PC-9 (cell line): ENCODE measurements around the gene TMEM9. TPM values are rescaled to one million over a fixed set of nuclear protein-coding genes. Genes with fewer than 3 reads are reported as not detected.
A peak's percentile ranks its signal among the peaks of the same experiment; 100 is the strongest.

ENCODE experiments used
- BruUV-seq: library from RNA; stranded (reverse); fragments of 400-500 nt; replicated peaks from 2 replicates; lab custom pipeline; 2021; lab: Mats Ljungman, UMichigan
- CTCF ChIA-PET: fragments of 300-600 bp; sonication (Branson Sonifier 250); formaldehyde crosslinking; loops from one replicate; lab custom pipeline; 2022; ENCODE audit warnings: antibody characterized with exemption; lab: Charles Lee
- POLR2A ChIA-PET: fragments of 300-600 bp; sonication (Branson Sonifier 250); formaldehyde crosslinking; loops from one replicate; lab custom pipeline; 2022; ENCODE audit warnings: antibody characterized with exemption; ENCODE audit not compliant: unreplicated experiment; lab: Charles Lee
- DNase-seq, 2 experiments: peaks; one replicate each; pipeline versions ENCODE4 v3.0.0 to v3.0.0-alpha.2; 2015 to 2022; ENCODE audit warnings: mixed read lengths in 1 of 2
- H2AFZ ChIP-seq: fragments of 200-600 bp; sonication (generic); 2 replicates; pipeline ENCODE4 v1.8.1; 2017; ENCODE audit warnings: antibody characterized with exemption
- H3F3A ChIP-seq: fragments of 200-600 bp; sonication (generic); 2 replicates; pipeline ENCODE4 v1.8.1; 2017; ENCODE audit warnings: antibody characterized with exemption, mild to moderate bottlenecking, low read depth; ENCODE audit not compliant: insufficient read depth
- H3K27ac ChIP-seq: fragments of 200-600 bp; sonication (generic); 2 replicates; pipeline ENCODE4 v1.6.1; 2016; ENCODE audit warnings: mixed run types
- H3K27me3 ChIP-seq: fragments of 200-600 bp; sonication (generic); 2 replicates; pipeline ENCODE4 v1.6.1; 2016; ENCODE audit warnings: low read depth, mixed run types; ENCODE audit not compliant: insufficient read depth
- H3K36me3 ChIP-seq: fragments of 200-600 bp; sonication (generic); 2 replicates; pipeline ENCODE4 v1.6.1; 2016; ENCODE audit warnings: low read depth, mixed run types
- H3K4me1 ChIP-seq: fragments of 200-600 bp; sonication (generic); replicated peaks from 2 replicates; pipeline ENCODE4 v1.6.1; 2016; ENCODE audit warnings: mixed run types; ENCODE audit not compliant: insufficient read depth
- H3K4me2 ChIP-seq: fragments of 200-600 bp; sonication (generic); 2 replicates; pipeline ENCODE4 v1.6.1; 2017; ENCODE audit warnings: mixed run types
- H3K4me3 ChIP-seq: fragments of 200-600 bp; sonication (generic); 2 replicates; pipeline ENCODE4 v1.6.1; 2016; ENCODE audit warnings: mixed run types
- H3K79me2 ChIP-seq: fragments of 200-600 bp; sonication (generic); 2 replicates; pipeline ENCODE4 v1.6.1; 2017; ENCODE audit warnings: low read depth, mixed run types
- H3K9me2 ChIP-seq: fragments of 200-600 bp; sonication (generic); 2 replicates; pipeline ENCODE4 v1.8.1; 2017; ENCODE audit warnings: mild to moderate bottlenecking; ENCODE audit not compliant: insufficient read depth
- H3K9me3 ChIP-seq: fragments of 200-600 bp; sonication (generic); 2 replicates; pipeline ENCODE4 v1.8.1; 2016; ENCODE audit warnings: low read depth; ENCODE audit not compliant: insufficient read depth
- H4K20me1 ChIP-seq: fragments of 200-600 bp; sonication (generic); 2 replicates; pipeline ENCODE4 v1.8.1; 2017; ENCODE audit not compliant: insufficient read depth
- EZH2 ChIP-seq: fragments of 200-600 bp; sonication (generic); IDR thresholded peaks from 2 replicates; pipeline ENCODE4 v1.8.0; 2017; ENCODE audit warnings: antibody characterized with exemption, low read depth
- intact Hi-C: fragments of 100-400 bp; cut with micrococcal nuclease; formaldehyde crosslinking; loops from one replicate; pipeline ENCODE4 v1.10.0; 2022; ENCODE audit not compliant: unreplicated experiment
- total RNA-seq: library from RNA; stranded (reverse); gene quantifications from 2 replicates; pipeline ENCODE4 v1.2.3, GENCODE V29; 2021
- TF ChIP-seq, protein P1 (sequence below): fragments of 200-600 bp; sonication (generic); conservative IDR thresholded peaks from 2 replicates; pipeline ENCODE4 v1.6.1; 2017; ENCODE audit warnings: mixed run types, antibody characterized with exemption, mild to moderate bottlenecking, moderate library complexity

TMEM9 gene
- total RNA-seq, 1 experiment from 2014 or later = 94.3 TPM

DNA sequence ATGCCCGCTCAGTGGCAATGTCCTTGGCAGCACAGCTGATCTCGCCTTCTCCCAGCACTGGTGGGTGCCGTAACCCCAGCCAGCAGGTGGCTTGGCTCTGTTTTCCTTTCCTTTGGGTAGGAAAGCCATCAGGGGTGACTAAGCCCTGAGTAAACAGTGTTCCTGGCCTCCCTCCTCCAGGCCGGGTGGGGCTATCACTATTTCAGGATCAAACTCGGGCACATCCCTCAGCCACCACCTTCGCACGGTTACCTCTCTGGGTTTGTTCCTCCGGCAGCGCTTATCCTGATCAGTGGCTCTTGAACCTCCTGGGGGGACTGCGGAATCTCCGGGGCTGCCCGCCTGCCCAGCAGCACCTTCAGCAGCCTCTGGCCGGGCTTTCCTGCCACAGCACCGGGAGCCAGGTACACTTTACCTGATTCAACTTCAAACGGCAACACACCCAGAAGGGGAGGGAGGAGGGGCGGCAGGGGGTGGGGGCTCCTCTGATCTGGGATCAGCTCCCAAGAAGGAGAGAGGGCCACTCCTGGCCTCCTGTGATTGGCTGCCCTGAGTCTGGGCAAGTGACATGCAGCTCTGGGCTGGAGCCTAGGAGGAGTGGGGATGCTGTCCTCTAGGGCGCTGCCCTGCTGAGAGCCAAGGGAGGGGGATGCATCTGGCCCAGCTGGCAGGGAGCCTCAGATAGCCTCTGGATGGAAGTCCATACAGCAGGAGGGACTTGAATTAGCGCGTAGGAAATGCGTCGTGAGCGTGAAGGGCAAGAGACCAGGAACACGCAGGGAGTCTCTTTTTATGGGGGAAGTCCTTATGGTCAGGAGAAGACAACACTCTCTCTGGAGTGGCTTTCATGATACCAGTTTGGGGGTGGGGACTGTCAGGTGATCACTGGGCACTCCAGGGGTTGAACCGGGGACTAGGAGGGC lies 27.2 kb downstream of the TMEM9 start, which contains the start of gene ASCL5:
ASCL5 (minus strand) TSS at position 353 of the 923 bp plus-strand sequence. CDS start 11,812 bp downstream, outside the sequence.
- BruUV-seq = no TSS peak
- POLR2A ChIA-PET = interaction anchor here (0.5 to 0.7 kb wide), 3 partner anchors 220 to 880 kb away, joined by 3 to 4 read pairs (median 3); no protein-coding TSS in a partner anchor

DNA sequence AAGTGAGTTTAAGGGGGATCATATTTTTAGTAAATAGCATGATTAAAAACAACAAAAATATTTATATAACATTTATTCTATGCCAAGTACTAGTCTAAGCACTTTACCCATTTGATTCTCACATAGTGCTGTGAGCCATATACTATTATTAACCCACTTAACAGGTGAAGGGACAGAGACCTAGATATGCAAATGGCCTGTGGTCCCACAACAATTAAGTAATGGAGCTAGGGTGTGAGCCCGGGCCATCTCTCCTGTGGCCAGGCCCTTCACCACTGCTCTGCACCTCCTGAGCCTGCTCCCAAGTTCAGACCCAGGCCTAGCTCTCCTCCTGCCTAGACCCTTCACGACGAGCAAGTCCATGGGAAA lies 27.8 kb downstream of the TMEM9 start:
- Histone ChIP-seq H3K27ac (no peak overlapping the region), H3K36me3 (no peaks in the 10 kb centered on the region), H3K9me3 (no peaks in the 10 kb centered on the region), H3F3A (no peaks in the 10 kb centered on the region), H3K79me2 (no peaks in the 10 kb centered on the region), H3K4me3 (peak overlapping the region; percentile 26; the same call in 1 of the 2 replicates), H2AFZ (no peak overlapping the region), H3K4me2 (peak overlapping the region; percentile 71), H4K20me1 (no peaks in the 10 kb centered on the region), H3K27me3 (no peaks in the 10 kb centered on the region), H3K9me2 (no peaks in the 10 kb centered on the region), H3K4me1 (peaks cover 15% of the 10 kb centered on the region)
- no TSS peak for BruUV-seq
- no peak for DNase-seq
- CTCF ChIA-PET = interaction anchor here (0.7 kb wide), 1 partner anchor 28 kb away, joined by 4 read pairs; no protein-coding TSS in a partner anchor
- intact Hi-C loops = loop anchor here (5.0 kb wide), 1 partner anchor 96 kb away; no protein-coding TSS in a partner anchor
- POLR2A ChIA-PET = interaction anchor here (0.7 kb wide), 1 partner anchor 231 kb away, joined by 3 read pairs; no protein-coding TSS in a partner anchor
- TF ChIP-seq, protein P1, sequence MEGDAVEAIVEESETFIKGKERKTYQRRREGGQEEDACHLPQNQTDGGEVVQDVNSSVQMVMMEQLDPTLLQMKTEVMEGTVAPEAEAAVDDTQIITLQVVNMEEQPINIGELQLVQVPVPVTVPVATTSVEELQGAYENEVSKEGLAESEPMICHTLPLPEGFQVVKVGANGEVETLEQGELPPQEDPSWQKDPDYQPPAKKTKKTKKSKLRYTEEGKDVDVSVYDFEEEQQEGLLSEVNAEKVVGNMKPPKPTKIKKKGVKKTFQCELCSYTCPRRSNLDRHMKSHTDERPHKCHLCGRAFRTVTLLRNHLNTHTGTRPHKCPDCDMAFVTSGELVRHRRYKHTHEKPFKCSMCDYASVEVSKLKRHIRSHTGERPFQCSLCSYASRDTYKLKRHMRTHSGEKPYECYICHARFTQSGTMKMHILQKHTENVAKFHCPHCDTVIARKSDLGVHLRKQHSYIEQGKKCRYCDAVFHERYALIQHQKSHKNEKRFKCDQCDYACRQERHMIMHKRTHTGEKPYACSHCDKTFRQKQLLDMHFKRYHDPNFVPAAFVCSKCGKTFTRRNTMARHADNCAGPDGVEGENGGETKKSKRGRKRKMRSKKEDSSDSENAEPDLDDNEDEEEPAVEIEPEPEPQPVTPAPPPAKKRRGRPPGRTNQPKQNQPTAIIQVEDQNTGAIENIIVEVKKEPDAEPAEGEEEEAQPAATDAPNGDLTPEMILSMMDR = no peak
- TF ChIP-seq EZH2 = no peak

More for the DNA sequence above, 27.2 kb downstream of the TMEM9 start, which contains the start of gene ASCL5:
- Histone ChIP-seq H2AFZ (0 out of 2 replicates have a peak within 1 kb of the TSS, but pooled peaks have one; percentile 49), H3K4me1 (peaks cover 15% of the 10 kb centered on the region), H3K4me3 (peak within 1 kb of the TSS; percentile 26; the same call in 1 of the 2 replicates), H3K27ac (no peak within 1 kb of the TSS), H3K9me3 (no peaks in the 10 kb centered on the region), H3K79me2 (no peaks in the 10 kb centered on the region), H3K4me2 (peak within 1 kb of the TSS; percentile 71), H3F3A (no peaks in the 10 kb centered on the region), H4K20me1 (no peaks in the 10 kb centered on the region), H3K27me3 (no peaks in the 10 kb centered on the region), H3K9me2 (no peaks in the 10 kb centered on the region), H3K36me3 (no peaks in the 10 kb centered on the region)
- TF ChIP-seq, protein P1 = peak; percentile 30; the same call in 1 of the 2 replicates
- TF ChIP-seq EZH2 = no peak
- CTCF ChIA-PET = no interaction called here
- DNase-seq = peak; percentile 72 to 74
- intact Hi-C loops = loop anchor here (5.0 kb wide), 1 partner anchor 95 kb away; no protein-coding TSS in a partner anchor

- no peaks in the 10 kb centered on the region for H3K79me2 ChIP-seq
- no peaks in the 10 kb centered on the region for H3K9me2 ChIP-seq
- intact Hi-C loops = loop anchor here (5.0 kb wide), 1 partner anchor 97 kb away; no protein-coding TSS in a partner anchor
- no TSS peak for BruUV-seq
- no peaks in the 10 kb centered on the region for H3K27me3 ChIP-seq
- no peak overlapping the region for H3K27ac ChIP-seq
- no peak overlapping the region for H3K4me3 ChIP-seq
- H3K9me3 ChIP-seq = no peaks in the 10 kb centered on the region
- POLR2A ChIA-PET = no interaction called here
- no peak overlapping the region for H3K4me2 ChIP-seq
- DNase-seq = no peak
- no peak for TF ChIP-seq EZH2
- TF ChIP-seq, protein P1 = no peak
- CTCF ChIA-PET = interaction anchor here (0.6 to 0.7 kb wide), 2 partner anchors 28 to 147 kb away, joined by 3 to 4 read pairs; no protein-coding TSS in a partner anchor
- no peaks in the 10 kb centered on the region for H3K36me3 ChIP-seq
- H3F3A ChIP-seq = no peaks in the 10 kb centered on the region
- no peak overlapping the region for H2AFZ ChIP-seq
- peaks cover 15% of the 10 kb centered on the region for H3K4me1 ChIP-seq
- no peaks in the 10 kb centered on the region for H4K20me1 ChIP-seq
Measured at GRCh38 chr1:201125800-201126199, 28.5 kb downstream of the TMEM9 start.
